HUES6 (cell line): Measurements from ENCODE around the gene NPEPL1.
"Not testable (repeated sequence)": the region's sequence is repeated elsewhere in the genome, so short reads cannot be mapped to it uniquely, and the experiment has no call there.

Experiments used
- H3K27ac ChIP-seq: 2 replicates; pipeline ENCODE4 v1.7.0; 2013; ENCODE audit warnings: low read depth, mild to moderate bottlenecking, low read length, inconsistent platforms
- H3K27me3 ChIP-seq: 2 replicates; pipeline ENCODE4 v1.6.1; 2013; ENCODE audit warnings: low read length; ENCODE audit not compliant: control insufficient read depth, insufficient read depth
- H3K36me3 ChIP-seq: 2 replicates; pipeline ENCODE4 v1.6.1; 2013; ENCODE audit warnings: low read length; ENCODE audit not compliant: control insufficient read depth, insufficient read depth
- H3K4me1 ChIP-seq: 2 replicates; pipeline ENCODE4 v1.6.1; 2013; ENCODE audit warnings: low read length; ENCODE audit not compliant: control insufficient read depth, insufficient read depth
- H3K4me3 ChIP-seq: 2 replicates; pipeline ENCODE4 v1.5.1; 2013; ENCODE audit warnings: low read depth, low read length
- H3K9ac ChIP-seq: one replicate; pipeline ENCODE4 v1.6.1; 2013; ENCODE audit warnings: mild to moderate bottlenecking, low read length
- H3K9me3 ChIP-seq: 2 replicates; pipeline ENCODE4 v1.6.1; 2013; ENCODE audit warnings: low read depth, low read length; ENCODE audit not compliant: control insufficient read depth, insufficient read depth

The NPEPL1 gene

DNA sequence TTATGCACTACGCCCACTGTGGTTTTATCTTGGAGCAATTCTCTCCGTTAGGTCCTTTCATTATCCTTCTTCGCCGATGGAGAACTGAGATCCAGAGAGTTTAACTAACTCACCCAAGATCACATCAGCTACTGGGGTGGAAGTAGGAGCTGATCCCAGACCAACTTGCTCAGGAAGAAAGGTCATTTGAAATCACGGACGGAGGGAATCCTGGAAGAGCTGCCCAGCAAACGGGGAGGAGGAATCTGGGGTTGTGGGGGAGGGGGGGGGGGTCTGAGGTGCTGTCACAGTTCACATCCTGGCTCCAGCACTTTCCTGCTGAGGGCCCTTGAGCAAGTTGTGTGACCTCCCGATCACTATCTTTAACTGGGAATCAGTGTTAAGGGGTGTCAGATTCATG lies 62.0 kb downstream of the NPEPL1 start:
- no peaks in the 10 kb centered on the region for H3K36me3 ChIP-seq
- H3K4me3 ChIP-seq: no peak overlapping the region
- no peak overlapping the region for H3K9ac ChIP-seq
- H3K27ac ChIP-seq: no peak overlapping the region
- H3K9me3 ChIP-seq: no peaks in the 10 kb centered on the region
- H3K4me1 ChIP-seq: peaks cover 26% of the 10 kb centered on the region
- H3K27me3 ChIP-seq: peaks cover 34% of the 10 kb centered on the region

DNA sequence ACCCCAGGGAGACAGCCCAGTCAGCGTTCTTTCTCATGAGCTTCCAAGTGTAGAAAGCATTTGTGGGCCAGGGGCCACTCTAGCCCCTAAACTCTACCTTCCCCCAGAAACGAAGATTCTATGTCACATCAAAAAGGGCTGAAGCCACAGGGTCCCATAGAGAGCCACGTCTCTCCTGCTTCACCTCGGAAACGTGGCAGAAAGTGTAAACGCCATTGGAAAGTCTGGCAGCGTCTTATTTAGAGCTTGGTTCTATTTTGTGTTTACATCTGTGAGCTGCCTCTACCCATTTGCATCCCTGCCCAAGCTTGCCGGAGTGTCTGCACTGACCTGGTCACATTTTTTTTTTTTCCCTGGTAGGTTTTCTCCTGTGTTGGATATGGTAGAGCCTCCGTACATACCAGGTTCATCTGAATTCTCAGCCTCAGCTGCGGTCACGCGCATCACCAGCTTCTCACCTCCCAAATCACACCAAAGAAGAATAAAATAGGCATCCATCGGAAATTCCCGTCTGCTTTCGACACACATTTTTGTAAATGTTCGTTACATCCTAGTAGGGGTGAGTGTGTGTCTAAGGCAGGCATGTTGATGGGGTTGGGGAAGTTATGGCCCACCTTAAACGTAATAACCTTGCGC lies 62.6 kb downstream of the NPEPL1 start:
- Histone ChIP-seq H3K27me3 (peaks cover 32% of the 10 kb centered on the region), H3K9ac (no peak overlapping the region), H3K4me1 (peaks cover 26% of the 10 kb centered on the region), H3K36me3 (no peaks in the 10 kb centered on the region), H3K9me3 (no peaks in the 10 kb centered on the region), H3K4me3 (no peak overlapping the region), H3K27ac (no peak overlapping the region)

DNA sequence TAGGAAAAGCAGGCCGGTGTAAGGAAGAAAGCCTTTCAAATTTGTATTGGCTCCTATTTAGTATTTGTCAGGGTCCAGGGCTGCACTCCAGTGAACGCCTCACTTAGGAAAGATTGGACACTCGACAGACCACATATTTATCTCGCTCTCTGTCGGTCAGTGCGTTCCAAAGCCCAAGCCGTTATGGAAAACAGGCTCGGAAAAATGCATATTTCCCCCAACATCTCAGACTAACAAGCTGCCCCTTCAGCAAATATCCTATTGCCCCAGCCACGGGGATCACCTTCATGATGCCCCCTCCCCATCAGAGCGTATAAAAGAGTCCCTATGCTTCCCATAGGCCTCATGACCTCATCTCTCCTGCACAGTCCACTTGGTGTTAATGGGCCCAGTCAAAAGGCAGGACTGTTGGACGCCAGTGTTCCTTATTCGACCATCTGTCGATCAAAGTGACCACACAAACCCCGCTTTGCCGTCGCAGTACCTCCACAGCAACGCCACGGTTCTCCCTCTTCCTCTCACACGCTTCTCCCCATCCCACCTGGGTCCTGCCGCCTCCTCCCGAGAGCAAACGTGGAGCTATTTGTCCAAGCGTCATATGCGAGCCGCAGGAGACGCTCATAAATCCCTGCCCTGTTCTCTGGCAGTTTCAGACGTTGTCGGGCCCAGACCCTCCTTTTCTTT lies 63.3 kb downstream of the NPEPL1 start:
- Histone ChIP-seq H3K36me3 (no peaks in the 10 kb centered on the region), H3K27me3 (peaks cover 27% of the 10 kb centered on the region), H3K27ac (no peak overlapping the region), H3K9ac (no peak overlapping the region), H3K4me3 (no peak overlapping the region), H3K9me3 (no peaks in the 10 kb centered on the region), H3K4me1 (peaks cover 26% of the 10 kb centered on the region)

DNA sequence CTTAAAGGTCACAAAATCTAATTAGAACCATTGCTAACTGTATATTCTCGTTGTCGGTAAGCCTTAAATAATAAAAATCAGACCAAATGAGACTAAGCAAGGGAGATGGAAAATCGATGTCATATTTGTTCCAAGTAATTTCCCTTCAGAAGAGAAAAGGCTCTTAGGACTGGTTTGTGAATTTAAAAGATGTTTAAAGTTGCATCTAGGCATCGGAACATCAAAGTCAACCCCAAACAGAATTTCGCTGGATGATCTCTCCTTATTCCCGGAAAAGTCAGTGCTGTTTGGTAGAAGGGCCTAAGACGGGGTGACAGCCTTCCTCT lies 63.8 kb downstream of the NPEPL1 start:
- no peak overlapping the region for H3K9ac ChIP-seq
- no peaks in the 10 kb centered on the region for H3K9me3 ChIP-seq
- H3K4me1 ChIP-seq: peaks cover 26% of the 10 kb centered on the region
- no peak overlapping the region for H3K4me3 ChIP-seq
- H3K27ac ChIP-seq: no peak overlapping the region
- peaks cover 22% of the 10 kb centered on the region for H3K27me3 ChIP-seq
- no peaks in the 10 kb centered on the region for H3K36me3 ChIP-seq

DNA sequence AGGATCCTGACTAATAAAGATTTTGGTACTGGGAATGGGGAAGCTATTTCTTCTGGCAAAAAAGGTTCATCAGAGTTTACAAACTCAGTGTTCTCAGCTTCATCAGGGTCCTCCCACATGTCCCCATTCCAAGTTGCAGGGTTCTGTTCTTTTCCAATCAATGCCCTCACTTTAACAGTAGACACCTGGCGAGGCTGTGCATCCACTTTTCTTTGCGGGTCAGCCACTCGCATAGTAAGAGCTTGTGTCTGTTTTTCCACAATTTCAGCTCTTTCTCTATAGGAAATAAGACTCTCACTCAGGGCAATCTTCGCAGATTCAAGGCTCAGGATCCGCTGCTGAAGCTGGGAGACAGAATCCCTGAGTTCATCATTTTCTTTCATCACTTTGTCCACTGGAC lies 65.0 kb downstream of the NPEPL1 start:
- not testable (repeated sequence) for H3K9me3 ChIP-seq, H3K4me3 ChIP-seq, H3K9ac ChIP-seq, H3K27ac ChIP-seq, H3K36me3 ChIP-seq
- Histone ChIP-seq H3K4me1 (peaks cover 21% of the 10 kb centered on the region), H3K27me3 (peaks cover 12% of the 10 kb centered on the region)

DNA sequence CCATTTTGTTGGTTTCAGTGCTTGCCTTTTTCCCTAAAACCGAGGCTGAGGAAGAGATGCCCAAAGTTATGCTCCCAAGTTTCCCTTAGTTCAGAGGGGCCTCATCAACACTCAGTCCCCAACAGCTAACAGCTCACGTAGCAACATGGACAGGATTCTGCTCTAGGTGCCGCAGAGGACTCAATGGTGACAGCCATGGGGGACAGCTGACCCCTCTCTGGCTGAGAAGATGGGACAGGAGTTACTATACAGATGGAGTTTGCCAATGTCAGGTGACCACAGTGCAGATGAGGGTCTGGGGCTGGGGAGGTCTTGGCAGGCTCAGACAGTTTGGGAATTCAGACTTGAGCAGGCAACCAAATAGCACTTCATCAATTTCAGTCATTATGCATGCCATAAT lies 67.3 kb downstream of the NPEPL1 start:
- Histone ChIP-seq H3K4me3 (no peak overlapping the region), H3K9me3 (no peaks in the 10 kb centered on the region), H3K27ac (no peak overlapping the region), H3K9ac (no peak overlapping the region), H3K36me3 (no peaks in the 10 kb centered on the region), H3K4me1 (0 out of 2 replicates have a peak, but pooled peaks cover under 1% of the 10 kb centered on the region), H3K27me3 (peaks cover 3% of the 10 kb centered on the region; the same call in 1 of the 2 replicates)

DNA sequence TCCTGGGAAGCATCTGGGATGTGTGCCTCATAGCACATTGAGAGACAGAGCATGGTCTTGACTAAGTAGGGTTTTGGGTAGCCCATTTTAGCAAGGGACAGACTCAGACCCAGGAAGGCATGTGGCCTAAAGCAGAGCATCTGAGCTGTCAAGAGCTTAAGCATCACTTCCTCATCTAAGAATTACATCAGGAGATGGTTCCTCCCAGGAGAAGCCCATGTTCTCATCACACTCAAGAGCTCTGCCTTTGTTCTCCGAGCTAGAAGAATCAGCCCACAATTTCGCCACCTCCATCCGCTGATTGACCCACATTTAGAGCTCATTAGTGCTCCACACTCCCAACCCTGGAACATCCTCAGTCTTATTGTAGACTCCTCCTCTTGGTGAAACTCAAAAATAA lies 68.3 kb downstream of the NPEPL1 start:
- no peak overlapping the region for H3K9ac ChIP-seq
- no peak overlapping the region for H3K4me3 ChIP-seq
- H3K27ac ChIP-seq: no peak overlapping the region
- no peaks in the 10 kb centered on the region for H3K9me3 ChIP-seq
- H3K4me1 ChIP-seq: no peaks in the 10 kb centered on the region
- H3K36me3 ChIP-seq: no peaks in the 10 kb centered on the region
- no peaks in the 10 kb centered on the region; the same call in 1 of the 2 replicates for H3K27me3 ChIP-seq

DNA sequence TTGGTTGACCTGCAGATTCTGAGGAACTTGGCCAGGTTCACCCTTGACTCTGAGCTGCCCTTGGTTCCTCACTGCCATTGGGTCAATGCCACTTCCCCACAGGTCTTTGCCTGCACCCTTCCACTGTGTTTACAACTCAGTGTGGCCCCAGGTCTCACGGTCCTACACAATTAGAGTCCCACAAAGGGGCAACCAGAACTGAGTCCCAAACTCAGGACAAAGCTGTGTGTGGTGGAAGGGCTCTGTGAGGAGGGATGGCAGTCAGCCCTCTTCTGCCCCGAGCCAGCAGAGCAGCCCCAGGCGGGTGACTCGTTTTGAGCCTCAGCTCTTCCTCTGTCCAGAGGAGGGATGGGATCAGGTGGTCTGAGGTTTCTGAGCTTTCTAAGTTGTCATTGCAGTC lies 69.5 kb downstream of the NPEPL1 start:
- Histone ChIP-seq H3K27ac (no peak overlapping the region), H3K4me1 (no peaks in the 10 kb centered on the region), H3K27me3 (no peaks in the 10 kb centered on the region; the same call in 1 of the 2 replicates), H3K9me3 (no peaks in the 10 kb centered on the region), H3K36me3 (no peaks in the 10 kb centered on the region), H3K4me3 (no peak overlapping the region), H3K9ac (no peak overlapping the region)

DNA sequence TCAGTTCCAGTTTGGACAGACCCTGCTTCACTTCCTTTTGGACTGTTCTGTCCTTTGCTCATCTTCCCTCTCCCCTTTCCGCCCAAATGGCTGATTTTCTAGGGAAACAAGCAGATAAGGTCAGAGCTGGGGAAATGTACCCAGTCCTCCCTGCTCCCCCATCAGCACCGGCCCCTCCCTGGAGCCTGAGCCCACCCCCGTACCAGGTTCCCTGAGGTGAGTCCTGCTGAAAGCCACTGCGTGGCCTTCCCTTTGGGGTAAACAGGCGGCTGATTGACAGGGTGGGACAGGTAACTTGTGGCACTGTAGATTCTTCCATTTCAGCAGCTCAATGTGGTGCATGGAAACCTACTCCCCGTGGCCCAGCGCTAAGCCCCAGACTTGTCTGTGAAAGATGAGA lies 70.5 kb downstream of the NPEPL1 start:
- no peaks in the 10 kb centered on the region for H3K36me3 ChIP-seq
- no peaks in the 10 kb centered on the region for H3K4me1 ChIP-seq

More for the DNA sequence above, 70.5 kb downstream of the NPEPL1 start:
- H3K27me3 ChIP-seq: no peaks in the 10 kb centered on the region; the same call in 1 of the 2 replicates
- no peak overlapping the region for H3K9ac ChIP-seq
- no peaks in the 10 kb centered on the region for H3K9me3 ChIP-seq
- H3K4me3 ChIP-seq: no peak overlapping the region
- H3K27ac ChIP-seq: no peak overlapping the region
